A204.1 (cell line): ENCODE results near the gene VMP1.
"Not testable (repeated sequence)": the region's sequence is repeated elsewhere in the genome, so short reads cannot be mapped to it uniquely, and the experiment has no call there.

ENCODE experiments used
- FAIRE-seq: peaks from 2 replicates; lab custom pipeline; 2012; peaks lifted over from hg19 to GRCh38; lab: Jason Lieb, UNC

The VMP1 gene

DNA sequence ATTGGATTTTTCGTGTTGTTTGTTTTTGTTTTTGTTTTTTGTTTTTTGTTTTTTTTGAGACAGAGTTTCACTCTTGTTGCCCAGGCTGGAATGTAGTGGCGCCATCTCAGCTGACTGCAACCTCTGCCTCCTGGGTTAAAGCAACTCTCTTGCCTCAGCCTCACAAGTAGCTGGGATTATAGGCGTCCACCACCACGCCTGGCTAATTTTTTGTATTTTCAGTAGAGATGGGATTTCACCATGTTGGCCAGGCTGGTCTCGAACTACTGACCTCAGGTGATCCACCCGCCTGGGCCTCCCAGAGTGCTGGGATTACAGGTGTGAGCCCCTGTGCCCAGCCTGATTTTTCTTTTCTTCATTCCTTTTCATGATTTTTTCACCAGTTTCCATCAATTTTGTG, 73.1 kb downstream of the VMP1 start:
- FAIRE-seq, result not testable (repeated sequence)

DNA sequence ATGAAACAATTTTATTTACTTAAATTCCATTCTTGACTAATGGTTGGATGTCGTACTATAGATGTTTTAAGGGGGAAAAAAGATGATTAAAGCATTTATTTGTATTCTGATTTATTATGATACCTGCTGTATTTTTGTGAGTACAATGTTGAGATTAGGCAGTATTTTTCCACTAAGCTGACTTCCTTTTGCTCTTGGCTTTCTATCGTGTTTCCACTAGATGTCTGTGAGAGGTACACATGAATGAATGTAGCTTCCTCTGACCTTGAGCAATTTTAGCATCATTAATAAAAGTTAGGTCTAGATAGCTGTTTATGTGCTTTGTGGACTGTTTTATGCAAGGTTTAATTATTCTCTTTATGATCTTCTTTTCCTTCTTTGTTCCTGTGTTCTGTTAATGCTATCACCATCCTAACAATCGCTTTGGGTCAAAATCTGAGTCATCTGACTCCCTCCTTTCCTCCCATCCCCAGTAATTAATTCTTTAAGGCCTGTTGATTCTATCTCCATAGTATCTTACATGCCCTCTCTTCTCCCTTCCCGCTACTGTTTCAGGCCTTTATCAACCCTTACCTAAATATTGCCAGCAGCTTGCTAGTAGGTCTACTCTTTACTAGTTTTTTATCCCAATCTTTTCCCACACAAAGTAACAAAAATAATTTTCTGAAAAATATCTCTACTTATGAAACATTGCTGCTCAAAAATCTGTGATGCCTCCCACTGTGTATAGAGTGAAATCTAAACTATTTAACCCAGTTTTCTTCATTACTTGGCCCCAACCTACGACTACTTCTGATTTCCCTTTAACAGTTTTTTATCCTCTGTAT, 76.0 kb downstream of the VMP1 start:
- peak; percentile 98 for FAIRE-seq

DNA sequence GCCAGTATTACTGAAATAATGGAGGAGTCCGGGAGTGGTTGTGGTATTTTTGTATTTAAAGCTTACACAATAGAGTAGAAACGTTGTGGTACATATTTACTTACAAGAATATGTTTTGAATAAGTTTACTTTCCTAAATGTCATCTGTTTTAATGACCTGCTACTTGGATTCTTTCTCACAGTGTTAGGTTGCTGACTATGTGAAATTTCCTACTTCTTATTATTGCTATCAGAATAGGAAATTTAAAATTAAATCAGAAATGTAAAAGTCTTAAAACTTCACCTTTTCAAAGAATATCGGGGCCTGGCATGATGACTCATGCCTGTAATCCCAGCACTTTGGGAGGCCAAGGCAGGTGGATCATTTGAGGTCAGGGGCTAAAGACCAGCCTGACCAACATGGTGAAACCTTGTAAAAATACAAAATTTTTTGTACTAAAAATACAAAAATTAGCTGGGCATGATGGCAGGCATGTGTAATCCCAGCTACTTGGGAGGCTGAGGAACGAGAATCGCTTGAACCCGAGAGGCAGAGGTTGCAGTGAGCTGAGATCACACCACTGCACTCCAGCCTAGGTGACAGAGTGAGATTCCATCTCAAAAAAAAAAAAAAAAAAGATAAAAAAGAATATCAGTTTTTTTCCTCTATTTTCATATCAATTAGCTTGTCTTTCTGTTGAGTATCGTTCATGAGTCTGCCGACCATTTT, 77.8 kb downstream of the VMP1 start:
- FAIRE-seq, result no peak

DNA sequence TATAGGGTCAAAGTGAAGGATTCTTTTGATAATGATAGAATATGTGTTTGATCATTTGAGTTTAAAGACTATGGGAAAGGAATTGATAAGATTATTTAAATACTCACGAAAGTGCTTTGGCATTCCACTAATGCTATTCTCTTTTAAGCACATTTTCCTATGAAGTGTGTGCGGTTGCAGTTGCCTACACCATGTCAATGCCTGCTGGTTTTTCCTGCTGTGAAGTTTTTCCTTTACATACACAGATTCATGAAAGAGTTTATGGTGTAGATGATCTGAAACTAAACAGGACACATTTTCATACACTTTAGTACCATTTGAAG, 78.7 kb downstream of the VMP1 start:
- FAIRE-seq, result no peak

DNA sequence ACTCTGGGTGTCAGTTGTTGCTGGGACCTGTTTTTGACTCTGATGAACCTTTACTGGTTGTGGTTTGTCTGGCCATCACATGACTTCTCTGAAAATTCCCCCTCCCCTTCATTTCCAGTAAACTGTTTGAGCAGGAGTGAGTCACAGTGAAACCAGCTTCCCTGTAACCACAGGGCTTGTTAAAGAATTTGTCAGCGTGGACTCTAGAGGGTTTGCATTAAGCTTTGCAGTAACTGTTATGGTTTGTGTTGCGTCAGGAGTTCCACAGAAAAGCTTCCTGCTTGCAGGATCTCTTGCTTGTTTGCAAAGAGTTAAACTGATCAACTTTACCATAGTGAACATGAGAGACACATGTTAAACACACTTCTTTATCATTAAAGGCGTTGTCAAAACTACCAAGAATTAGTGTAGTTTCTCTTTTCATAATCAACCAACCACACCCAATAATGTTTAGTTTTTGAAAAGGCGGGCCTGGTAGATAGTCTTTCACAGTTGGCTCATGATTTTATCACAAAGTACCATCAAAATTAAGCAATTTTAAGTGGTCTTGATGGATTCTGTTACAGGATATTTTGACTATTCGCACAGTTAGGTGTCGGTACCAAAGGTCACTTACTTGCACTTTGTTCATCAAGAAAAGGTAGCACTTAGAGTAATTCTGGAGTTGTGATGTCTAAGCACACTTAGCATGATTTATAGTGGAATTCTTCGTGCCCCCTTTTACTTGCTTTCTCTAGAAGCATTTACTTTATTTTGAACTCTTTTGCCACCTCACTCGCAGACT, 79.3 kb downstream of the VMP1 start:
- peak; percentile 98 for FAIRE-seq

DNA sequence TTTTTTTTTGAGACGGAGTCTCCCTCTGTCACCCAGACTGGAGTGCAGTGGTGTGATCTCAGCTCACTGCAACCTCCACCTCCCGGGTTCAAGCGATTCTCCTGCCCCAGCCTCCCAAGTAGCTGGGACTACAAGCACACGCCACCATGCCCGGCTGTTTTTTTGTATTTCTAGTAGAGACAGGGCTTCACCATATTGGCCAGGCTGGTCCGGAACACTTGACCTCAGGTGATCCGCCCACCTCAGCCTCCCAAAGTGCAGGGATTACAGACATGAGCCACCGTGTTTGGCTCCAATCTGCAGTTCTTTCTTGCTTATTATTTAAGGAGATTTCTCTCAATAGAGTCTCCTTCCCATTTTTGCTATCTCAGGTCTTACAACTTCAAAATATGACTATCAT, 82.4 kb downstream of the VMP1 start:
- FAIRE-seq, result not testable (repeated sequence)

GRCh38 chr17:59790418-59790817, 83.0 kb downstream of the VMP1 start:
- FAIRE-seq, result not testable (repeated sequence)

GRCh38 chr17:59790910-59791309, 83.5 kb downstream of the VMP1 start:
- no peak for FAIRE-seq

- no peak for FAIRE-seq
Observed at GRCh38 chr17:59791603-59792457, 84.4 kb downstream of the VMP1 start.

GRCh38 chr17:59792458-59792823, 85.0 kb downstream of the VMP1 start:
- not testable (repeated sequence) for FAIRE-seq

DNA sequence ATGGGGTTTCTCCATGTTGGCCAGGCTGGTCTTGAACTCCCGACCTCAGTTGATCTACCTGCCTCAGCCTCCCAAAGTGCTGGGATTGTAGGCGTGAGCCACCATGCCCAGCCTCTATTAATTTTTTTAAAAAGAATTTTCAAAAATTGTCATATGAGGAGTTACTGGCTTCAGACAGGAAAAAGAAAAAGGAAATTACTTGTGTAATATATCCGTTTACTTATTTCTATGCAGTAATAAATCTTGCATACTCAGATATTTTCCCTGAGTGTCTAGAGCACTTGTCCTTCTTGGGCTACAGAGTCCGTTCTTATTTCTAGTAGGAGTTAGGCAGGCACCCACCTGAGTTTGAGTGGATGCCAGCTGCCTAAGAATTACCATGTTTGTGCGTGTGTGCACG, 85.8 kb downstream of the VMP1 start:
- no peak for FAIRE-seq

- no peak for FAIRE-seq
Observed at GRCh38 chr17:59796138-59796537, 88.7 kb downstream of the VMP1 start.

DNA sequence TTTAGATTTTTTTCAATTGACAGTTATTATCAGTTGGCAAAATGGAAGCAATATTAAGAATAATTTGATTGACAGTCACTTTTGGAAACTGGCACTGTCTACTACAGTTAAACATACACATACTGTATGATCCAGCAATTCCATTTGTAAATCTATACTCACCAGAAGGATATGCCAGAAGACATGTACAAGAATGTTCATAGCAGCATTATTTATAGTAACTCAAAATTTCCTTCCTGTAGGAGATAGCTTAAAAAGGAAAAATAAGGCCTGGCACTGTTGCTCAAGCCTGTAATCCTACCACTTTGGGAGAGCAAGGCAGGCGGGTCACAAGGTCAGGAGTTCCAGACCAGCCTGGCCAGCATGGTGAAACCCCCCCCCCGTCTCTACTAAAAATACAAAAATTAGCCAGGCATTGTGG, 89.3 kb downstream of the VMP1 start:
- peak; percentile 97 for FAIRE-seq

DNA sequence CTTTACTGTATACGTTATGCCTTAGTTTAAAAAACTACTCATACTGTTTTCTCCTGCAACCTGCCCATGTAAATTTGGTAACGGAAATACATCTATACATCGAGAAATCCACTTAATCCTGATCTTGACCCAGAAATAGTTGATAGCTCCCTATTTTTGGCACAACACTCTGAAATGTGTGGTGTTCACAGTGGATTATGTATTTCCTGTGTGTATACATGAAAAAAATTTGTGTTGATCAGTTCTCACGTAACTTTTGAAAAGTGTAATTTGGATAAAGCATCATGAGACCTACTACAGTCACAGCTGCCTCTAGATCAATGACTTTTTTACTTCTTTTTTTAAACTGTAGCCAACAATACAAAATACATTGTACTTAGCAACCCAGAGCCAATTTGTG, 90.7 kb downstream of the VMP1 start:
- FAIRE-seq, result peak; percentile 98

DNA sequence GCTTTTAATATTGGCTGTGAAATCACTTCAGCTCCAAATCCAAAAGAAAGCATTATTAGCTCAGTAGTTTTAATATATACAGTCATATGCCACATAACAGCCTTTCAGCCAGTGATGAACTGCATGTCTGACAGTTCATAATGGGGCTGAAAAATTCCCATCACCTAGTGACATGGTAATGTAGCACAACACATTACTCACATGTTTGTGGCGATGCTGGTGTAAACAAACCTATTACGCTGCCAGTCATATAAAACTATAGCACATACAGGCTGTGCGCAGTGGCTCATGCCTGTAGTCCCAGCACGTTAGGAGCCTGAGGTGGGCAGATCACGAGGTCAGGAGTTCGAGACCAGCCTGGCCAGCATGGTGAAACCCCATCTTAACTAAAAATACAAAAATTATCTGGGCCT, 93.1 kb downstream of the VMP1 start:
- FAIRE-seq, result no peak

GRCh38 chr17:59802160-59802559, 94.7 kb downstream of the VMP1 start:
- FAIRE-seq, result no peak

GRCh38 chr17:59804901-59805465, 97.5 kb downstream of the VMP1 start:
- no peak for FAIRE-seq

- not testable (repeated sequence) for FAIRE-seq
Observed at GRCh38 chr17:59806322-59806721, 98.9 kb downstream of the VMP1 start.

- FAIRE-seq, result peak; percentile 98
Observed at GRCh38 chr17:59807892-59808509, 100.5 kb downstream of the VMP1 start.

DNA sequence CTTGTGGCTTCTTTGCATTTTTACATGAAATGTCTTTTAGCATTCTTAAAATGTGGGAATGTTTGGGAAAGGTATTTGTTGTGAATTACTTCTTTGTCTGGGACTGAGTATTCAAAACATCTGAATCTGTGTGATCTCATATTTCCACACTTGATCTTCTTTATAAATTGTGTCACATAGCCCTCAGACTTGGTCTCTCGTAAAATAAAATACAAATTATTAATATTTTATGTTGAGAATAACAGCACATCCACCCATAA, 103.4 kb downstream of the VMP1 start:
- no peak for FAIRE-seq

DNA sequence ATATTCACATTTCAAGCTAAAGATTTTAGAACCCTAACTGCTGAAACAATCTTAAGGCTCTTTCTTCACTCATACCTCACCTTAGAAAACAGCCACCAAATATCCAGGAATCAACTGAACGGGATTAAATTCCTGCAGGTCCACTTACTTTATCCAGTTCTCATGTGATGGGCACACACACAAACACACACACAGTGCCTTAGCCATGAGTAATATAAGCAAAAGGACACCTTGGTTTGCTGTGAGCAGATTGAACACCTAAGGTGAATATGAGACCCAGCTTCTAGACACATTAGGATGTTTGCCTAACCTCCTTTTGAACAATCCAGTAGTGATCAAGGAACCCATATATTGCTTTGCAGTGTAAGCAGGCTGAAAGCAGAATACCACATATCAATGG, 103.8 kb downstream of the VMP1 start:
- FAIRE-seq, result no peak

DNA sequence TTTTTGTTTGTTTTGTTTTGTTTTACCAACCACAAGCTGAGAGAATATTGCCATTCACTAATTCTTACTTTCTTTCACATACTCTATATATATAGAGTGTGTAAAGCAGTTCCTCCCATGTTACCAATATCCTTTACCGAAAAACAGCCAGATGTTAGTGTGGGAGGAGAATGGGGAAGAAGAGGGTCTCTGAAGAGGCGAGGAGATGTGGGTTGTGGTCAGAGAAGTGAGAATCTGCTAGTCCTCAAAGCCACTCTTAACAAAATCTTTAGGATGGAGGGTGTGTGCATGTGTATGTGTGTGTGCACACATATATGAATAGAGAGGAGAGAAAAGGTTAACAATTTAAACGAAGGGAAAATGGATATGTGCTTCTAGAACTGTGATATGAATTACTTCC, 104.7 kb downstream of the VMP1 start:
- no peak for FAIRE-seq
